HCT116 (cell line): ENCODE measurements around the gene DTNB. TPM values are rescaled to one million over a fixed set of nuclear protein-coding genes. Genes with fewer than 3 reads are reported as not detected.

ENCODE experiments used
- ATAC-seq: fragments of 200-7000 bp; cut with Tn5 transposase; 2 replicates; pipeline ENCODE4 v1.9.1; 2020; ENCODE audit warnings: mild to moderate bottlenecking, moderate library complexity
- BruUV-seq: library from RNA; stranded (reverse); fragments of 400-500 nt; replicated peaks from 2 replicates; lab custom pipeline; 2021; lab: Mats Ljungman, UMichigan
- CTCF ChIA-PET: fragments of 300-600 bp; sonication (Branson Sonifier 250); formaldehyde crosslinking; loops from one replicate; lab custom pipeline; 2021; ENCODE audit warnings: antibody characterized with exemption; lab: Charles Lee
- POLR2A ChIA-PET: fragments of 300-600, 350-600 bp; sonication (Branson Sonifier 250); formaldehyde crosslinking; loops from one replicate; lab custom pipeline; 2021; ENCODE audit warnings: antibody characterized with exemption; lab: Charles Lee
- RAD21 ChIA-PET, 2 experiments: fragments of 300-600 bp; sonication (Branson Sonifier 250); formaldehyde crosslinking; loops; one replicate each; lab custom pipeline; 2023; ENCODE audit warnings: low total read pairs in 2 of 2; ENCODE audit not compliant: uncharacterized antibody in 2 of 2, unreplicated experiment in 2 of 2, low non-redundant PET in 1 of 2; lab: Charles Lee
- DNase-seq: peaks from one replicate; pipeline ENCODE4 v3.0.0-alpha.2; 2010; ENCODE audit warnings: low read depth, low spot score
- H2AFZ ChIP-seq: fragments of 200-600 bp; shearing (Covaris generic), sonication (generic); 2 replicates; pipeline ENCODE4 v1.6.1; 2017; ENCODE audit warnings: low read depth, mixed run types, mixed read lengths, antibody characterized with exemption, low read length; ENCODE audit not compliant: poor library complexity, severe bottlenecking
- H3K27ac ChIP-seq: 2 replicates; pipeline ENCODE4 v1.5.1; 2012; ENCODE audit warnings: low read depth, low read length
- H3K27me3 ChIP-seq: fragments of 200-600 bp; sonication (generic); 2 replicates; pipeline ENCODE4 v1.6.1; 2016; ENCODE audit warnings: mixed run types, low read length, mixed read lengths; ENCODE audit not compliant: insufficient read depth
- H3K36me3 ChIP-seq, 2 experiments: fragments of 200-500 bp in 1 of 2; fragments of 200-600 bp in 1 of 2; sonication (Bioruptor generic) in 1 of 2; sonication (generic) in 1 of 2; 2 replicates each; pipeline versions ENCODE4 v1.5.1 to v1.6.1; 2014 to 2016; ENCODE audit warnings: low read length in 2 of 2, inconsistent platforms in 1 of 2, mixed read lengths in 1 of 2, mixed run types in 1 of 2; ENCODE audit not compliant: insufficient read depth in 2 of 2, control insufficient read depth in 1 of 2
- H3K4me1 ChIP-seq, 2 experiments: fragments of 200-600 bp in 1 of 2; sonication (generic) in 1 of 2; 2 replicates each; pipeline versions ENCODE4 v1.5.1 to v1.6.1; 2012 to 2017; ENCODE audit warnings: low read length in 2 of 2, inconsistent platforms in 1 of 2, mild to moderate bottlenecking in 1 of 2, mixed read lengths in 1 of 2, mixed run types in 1 of 2, moderate library complexity in 1 of 2; ENCODE audit not compliant: insufficient read depth in 2 of 2, control insufficient read depth in 1 of 2
- H3K4me2 ChIP-seq: fragments of 200-600 bp; sonication (generic); 2 replicates; pipeline ENCODE4 v1.6.1; 2017; ENCODE audit warnings: mixed run types, low read length, mixed read lengths
- H3K4me3 ChIP-seq, 2 experiments: fragments of 200-600 bp in 1 of 2; sonication (generic) in 1 of 2; replicated peaks in 1 of 2; 2 replicates each; pipeline ENCODE4 v1.5.1; 2011 to 2016; ENCODE audit warnings: low read length in 2 of 2, control low read depth in 1 of 2, low read depth in 1 of 2, mild to moderate bottlenecking in 1 of 2, mixed read lengths in 1 of 2, mixed run types in 1 of 2
- H3K79me2 ChIP-seq: fragments of 200-600 bp; sonication (generic); 2 replicates; pipeline ENCODE4 v1.6.1; 2017; ENCODE audit warnings: mild to moderate bottlenecking, mixed run types, low read length, moderate library complexity, mixed read lengths; ENCODE audit not compliant: insufficient read depth
- H3K9ac ChIP-seq: fragments of 200-600 bp; sonication (generic); 2 replicates; pipeline ENCODE4 v1.6.1; 2016; ENCODE audit warnings: low read length, mixed read lengths
- H3K9me2 ChIP-seq: fragments of 200-600 bp; sonication (generic), shearing (Covaris generic); 2 replicates; pipeline ENCODE4 v1.6.1; 2017; ENCODE audit warnings: mixed run types, mild to moderate bottlenecking, moderate library complexity; ENCODE audit not compliant: insufficient read depth
- H3K9me3 ChIP-seq, 2 experiments: fragments of 200-500 bp in 1 of 2; fragments of 200-600 bp in 1 of 2; sonication (Bioruptor generic) in 1 of 2; sonication (generic) in 1 of 2; 2 replicates each; pipeline ENCODE4 v1.6.1; 2014 to 2017; ENCODE audit warnings: low read length in 2 of 2, mixed read lengths in 2 of 2, inconsistent platforms in 1 of 2, low read depth in 1 of 2, mild to moderate bottlenecking in 1 of 2, mixed run types in 1 of 2, moderate library complexity in 1 of 2; ENCODE audit not compliant: control insufficient read depth in 1 of 2, insufficient read depth in 1 of 2
- H4K20me1 ChIP-seq: fragments of 200-600 bp; sonication (generic), shearing (Covaris generic); 2 replicates; pipeline ENCODE4 v1.6.1; 2017; ENCODE audit warnings: mixed run types, mild to moderate bottlenecking, moderate library complexity; ENCODE audit not compliant: insufficient read depth
- ATF3 ChIP-seq: IDR thresholded peaks from 2 replicates; pipeline ENCODE4 v1.6.1; 2012
- CBX3 ChIP-seq: IDR thresholded peaks from 2 replicates; pipeline ENCODE4 v1.6.1; 2012; ENCODE audit warnings: low read depth
- CEBPB ChIP-seq: IDR thresholded peaks from 2 replicates; pipeline ENCODE4 v1.6.1; 2012; ENCODE audit warnings: low read depth
- EGR1 ChIP-seq: IDR thresholded peaks from 2 replicates; pipeline ENCODE4 v1.6.1; 2012; ENCODE audit warnings: low read depth
- ELF1 ChIP-seq: IDR thresholded peaks from 2 replicates; pipeline ENCODE4 v1.6.1; 2012; ENCODE audit warnings: low read depth, borderline replicate concordance
- FOSL1 ChIP-seq: IDR thresholded peaks from 2 replicates; pipeline ENCODE4 v1.6.1; 2012; ENCODE audit warnings: low read depth
- JUND ChIP-seq: IDR thresholded peaks from 2 replicates; pipeline ENCODE4 v1.6.1; 2012
- MAX ChIP-seq: IDR thresholded peaks from 2 replicates; pipeline ENCODE4 v1.6.1; 2012
- POLR2A ChIP-seq: IDR thresholded peaks from 2 replicates; pipeline ENCODE4 v1.7.0; 2011; ENCODE audit warnings: borderline replicate concordance; ENCODE audit not compliant: insufficient read depth, insufficient read length; ENCODE audit errors: extremely low read depth
- POLR2AphosphoS5 ChIP-seq: IDR thresholded peaks from 2 replicates; pipeline ENCODE4 v1.6.1; 2011; ENCODE audit warnings: mild to moderate bottlenecking, low read depth, low read length, moderate library complexity
- REST ChIP-seq: IDR thresholded peaks from 2 replicates; pipeline ENCODE4 v1.6.1; 2012; ENCODE audit warnings: low read depth
- SP1 ChIP-seq: IDR thresholded peaks from 2 replicates; pipeline ENCODE4 v1.6.1; 2012; ENCODE audit warnings: low read depth
- SRF ChIP-seq: IDR thresholded peaks from 2 replicates; pipeline ENCODE4 v1.6.1; 2012; ENCODE audit warnings: low read depth
- TCF7L2 ChIP-seq: IDR thresholded peaks from 2 replicates; pipeline ENCODE4 v1.7.0; 2011; ENCODE audit warnings: borderline replicate concordance, inconsistent platforms; ENCODE audit not compliant: insufficient read depth, insufficient read length; ENCODE audit errors: extremely low read depth
- YY1 ChIP-seq: IDR thresholded peaks from 2 replicates; pipeline ENCODE4 v1.6.1; 2011; ENCODE audit warnings: low read length, low read depth, moderate library complexity, mild to moderate bottlenecking; ENCODE audit not compliant: insufficient replicate concordance; ENCODE audit errors: extremely low read depth
- ZNF274 ChIP-seq: fragments of 200-500 bp; sonication (Bioruptor generic); IDR thresholded peaks from 2 replicates; pipeline ENCODE4 v1.6.1; 2014; ENCODE audit warnings: mild to moderate bottlenecking, low read depth, low read length, inconsistent platforms
- intact Hi-C: fragments of 100-400 bp; cut with micrococcal nuclease; formaldehyde crosslinking; loops from 2 replicates; pipeline ENCODE4 v1.10.0; 2022
- total RNA-seq: library from RNA; stranded (reverse); gene quantifications from one replicate; pipeline ENCODE4 v1.2.1, GENCODE V29; 2021; ENCODE audit not compliant: unreplicated experiment

Gene DTNB
- total RNA-seq, 1 experiment from 2014 or later: 30.2 TPM

- RAD21 ChIA-PET: no interaction called here
- H3K36me3 ChIP-seq: no peaks in the 10 kb centered on the region
- no peaks in the 10 kb centered on the region for H3K79me2 ChIP-seq
- BruUV-seq: no TSS peak
- CTCF ChIA-PET: interaction anchor here (8.0 kb wide), 1 partner anchor 10 kb away, joined by 54 read pairs; no protein-coding TSS in a partner anchor
- no peak overlapping the region for H3K4me3 ChIP-seq
- no peaks in the 10 kb centered on the region for H3K9me2 ChIP-seq
- no peaks in the 10 kb centered on the region for H4K20me1 ChIP-seq
- TF ChIP-seq ELF1 (no peak), ZNF274 (no peak), SP1 (no peak), CBX3 (no peak), FOSL1 (no peak), EGR1 (no peak), MAX (no peak), TCF7L2 (no peak), POLR2AphosphoS5 (no peak), JUND (no peak), POLR2A (no peak), ATF3 (no peak), SRF (no peak), CEBPB (no peak), YY1 (no peak), REST (no peak)
- H2AFZ ChIP-seq: no peak overlapping the region
- no peak overlapping the region for H3K4me2 ChIP-seq
- no peak overlapping the region for H3K9ac ChIP-seq
- POLR2A ChIA-PET: interaction anchor here (0.7 to 1.0 kb wide), 3 partner anchors 9 to 38 kb away, joined by 3 to 4 read pairs (median 3); no protein-coding TSS in a partner anchor
- intact Hi-C loops: no loop called here
- ATAC-seq (no peak), DNase-seq (no peak)
- H3K27me3 ChIP-seq: no peaks in the 10 kb centered on the region
- H3K4me1 ChIP-seq: peaks cover 3 to 4% of the 10 kb centered on the region in 2 experiments; a peak in 3 of 4 replicates
- H3K9me3 ChIP-seq: no peaks in the 10 kb centered on the region
- no peak overlapping the region for H3K27ac ChIP-seq
These were observed 301.8 kb downstream of the DTNB start for GRCh38 chr2:25371253-25372241.
